HUES6 (cell line): ENCODE results near the gene MDC1.

Experiments
- H3K27ac ChIP-seq: 2 replicates; pipeline ENCODE4 v1.7.0; 2013; ENCODE audit warnings: low read depth, mild to moderate bottlenecking, low read length, inconsistent platforms
- H3K27me3 ChIP-seq: 2 replicates; pipeline ENCODE4 v1.6.1; 2013; ENCODE audit warnings: low read length; ENCODE audit not compliant: control insufficient read depth, insufficient read depth
- H3K36me3 ChIP-seq: 2 replicates; pipeline ENCODE4 v1.6.1; 2013; ENCODE audit warnings: low read length; ENCODE audit not compliant: control insufficient read depth, insufficient read depth
- H3K4me1 ChIP-seq: 2 replicates; pipeline ENCODE4 v1.6.1; 2013; ENCODE audit warnings: low read length; ENCODE audit not compliant: control insufficient read depth, insufficient read depth
- H3K4me3 ChIP-seq: 2 replicates; pipeline ENCODE4 v1.5.1; 2013; ENCODE audit warnings: low read depth, low read length
- H3K9ac ChIP-seq: one replicate; pipeline ENCODE4 v1.6.1; 2013; ENCODE audit warnings: mild to moderate bottlenecking, low read length
- H3K9me3 ChIP-seq: 2 replicates; pipeline ENCODE4 v1.6.1; 2013; ENCODE audit warnings: low read depth, low read length; ENCODE audit not compliant: control insufficient read depth, insufficient read depth

MDC1 gene

DNA sequence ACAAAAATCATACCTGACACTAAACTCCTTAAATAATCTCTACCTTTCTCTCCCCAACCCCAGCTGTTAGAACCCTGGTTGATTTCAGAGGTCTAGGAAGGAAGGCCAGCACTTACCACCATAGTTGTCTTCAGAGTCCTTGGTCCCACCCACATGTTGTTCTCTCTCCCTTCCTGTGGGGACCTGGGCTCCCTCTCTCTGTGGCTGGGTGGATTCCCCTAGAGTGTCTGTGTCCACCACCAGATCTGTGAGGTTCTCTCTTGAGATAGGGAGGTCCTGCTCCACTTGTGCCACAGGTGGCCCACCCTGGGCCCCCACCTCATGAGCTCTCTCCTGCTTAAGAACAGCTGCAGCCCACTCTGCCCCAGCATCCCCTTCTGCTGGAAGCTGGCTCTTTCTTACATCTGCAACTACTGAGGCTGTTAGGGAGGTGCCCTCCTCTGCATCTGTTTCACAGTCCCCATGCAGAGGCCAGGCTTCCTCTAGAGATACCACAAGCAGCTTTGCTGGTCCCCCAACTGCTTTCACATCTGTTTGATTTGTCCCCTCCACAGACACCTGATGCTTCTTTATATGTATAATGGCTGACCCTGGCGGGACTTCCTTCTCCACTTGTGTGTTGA, 5.2 kb downstream of the MDC1 start:
- Histone ChIP-seq H3K4me3 (no peak overlapping the region), H3K4me1 (peaks cover 4% of the 10 kb centered on the region; the same call in 1 of the 2 replicates), H3K9me3 (no peaks in the 10 kb centered on the region), H3K36me3 (peaks cover 83% of the 10 kb centered on the region), H3K27me3 (no peaks in the 10 kb centered on the region), H3K9ac (no peak overlapping the region), H3K27ac (no peak overlapping the region)

DNA sequence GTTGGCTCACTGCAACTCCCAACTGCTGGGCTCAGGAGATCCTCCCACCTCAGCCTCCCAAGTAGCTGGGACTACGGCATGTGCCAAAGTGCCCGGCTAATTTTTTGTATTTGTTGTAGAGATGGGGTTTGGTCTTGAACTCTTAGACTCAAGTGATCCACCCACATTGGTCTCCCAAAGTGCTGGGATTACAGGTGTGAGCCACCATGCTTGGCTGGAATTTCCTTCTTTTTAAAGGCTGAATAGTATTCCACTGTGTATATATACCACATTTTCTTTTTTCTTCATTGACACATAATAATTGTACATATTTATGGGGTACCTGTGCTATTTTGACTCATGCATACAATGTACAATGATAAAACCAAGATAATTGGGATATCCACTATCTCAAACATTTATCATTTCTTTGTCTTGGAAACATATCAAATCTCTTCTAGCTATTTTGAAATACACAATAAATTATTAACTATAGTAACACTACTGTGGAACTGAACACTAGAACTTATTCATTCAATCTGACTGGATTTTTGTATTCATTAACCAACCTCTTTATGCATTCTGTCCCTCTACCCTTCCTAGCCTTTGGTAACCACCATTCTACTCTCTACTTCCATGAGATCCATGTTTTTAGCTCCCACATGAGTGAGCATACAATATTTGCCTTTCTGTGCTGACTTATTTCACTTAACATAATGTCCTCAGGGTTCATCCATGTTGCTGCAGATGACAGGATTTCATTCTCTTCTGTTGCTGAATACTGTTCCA, 7.8 kb downstream of the MDC1 start:
- Histone ChIP-seq H3K27me3 (no peaks in the 10 kb centered on the region), H3K36me3 (peaks cover 94% of the 10 kb centered on the region), H3K9me3 (no peaks in the 10 kb centered on the region), H3K9ac (no peak overlapping the region), H3K4me3 (no peak overlapping the region), H3K27ac (no peak overlapping the region), H3K4me1 (no peaks in the 10 kb centered on the region; the same call in 1 of the 2 replicates)

DNA sequence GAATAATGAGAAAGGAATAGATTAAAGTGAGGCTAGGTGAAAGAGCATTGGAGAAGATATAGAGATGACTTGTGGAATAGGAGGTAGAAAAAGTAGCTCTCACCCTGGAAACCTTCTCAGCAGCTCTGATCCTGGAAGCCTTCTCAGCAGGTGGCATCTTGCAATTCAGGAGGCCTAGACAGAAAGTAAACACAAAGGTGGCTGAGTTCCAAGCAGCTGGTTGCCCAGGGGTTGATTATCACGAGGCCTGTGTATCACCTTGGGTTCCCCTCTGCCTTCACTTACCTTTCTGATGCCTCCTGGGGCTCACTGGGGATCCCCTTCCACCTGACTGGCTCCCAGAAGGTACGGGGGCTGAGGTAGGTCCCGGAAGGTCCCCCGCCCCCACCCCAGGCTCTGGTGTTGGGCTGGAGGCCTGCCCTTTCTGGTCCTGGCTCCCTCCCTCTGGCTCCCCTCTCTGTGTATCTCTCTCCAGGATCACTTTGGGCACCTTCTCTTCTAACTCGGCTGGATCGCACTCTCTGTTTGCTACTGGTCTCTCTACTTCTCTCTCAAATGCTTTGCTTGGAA, 9.7 kb downstream of the MDC1 start:
- Histone ChIP-seq H3K4me1 (no peaks in the 10 kb centered on the region; the same call in 1 of the 2 replicates), H3K36me3 (peaks cover 94% of the 10 kb centered on the region), H3K9ac (no peak overlapping the region), H3K27ac (no peak overlapping the region), H3K27me3 (no peaks in the 10 kb centered on the region), H3K9me3 (no peaks in the 10 kb centered on the region), H3K4me3 (no peak overlapping the region)

DNA sequence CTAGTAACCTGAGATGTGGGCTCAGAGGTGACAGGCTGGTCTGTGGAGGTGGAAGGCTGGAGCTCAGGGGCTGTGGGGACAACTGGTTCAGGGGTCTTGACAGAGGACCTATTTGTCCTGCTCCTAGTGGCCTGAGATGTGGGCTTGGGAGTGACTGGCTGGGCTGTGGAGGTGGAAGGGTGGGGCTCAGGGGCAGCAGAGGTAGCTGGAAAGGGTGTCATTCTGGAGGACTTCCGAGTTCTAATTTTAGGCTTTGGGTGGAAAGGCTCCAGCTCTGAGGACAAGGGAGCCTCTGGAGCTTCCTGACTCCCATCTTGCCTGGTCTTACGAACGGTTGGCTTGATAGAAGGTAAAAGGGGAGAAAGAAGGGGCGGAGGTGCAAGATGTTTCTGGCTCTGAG, 11.5 kb downstream of the MDC1 start:
- H3K27ac ChIP-seq = no peak overlapping the region
- no peaks in the 10 kb centered on the region; the same call in 1 of the 2 replicates for H3K4me1 ChIP-seq
- H3K9ac ChIP-seq = no peak overlapping the region
- H3K9me3 ChIP-seq = no peaks in the 10 kb centered on the region
- no peak overlapping the region for H3K4me3 ChIP-seq
- H3K27me3 ChIP-seq = no peaks in the 10 kb centered on the region
- H3K36me3 ChIP-seq = peaks cover 85% of the 10 kb centered on the region

DNA sequence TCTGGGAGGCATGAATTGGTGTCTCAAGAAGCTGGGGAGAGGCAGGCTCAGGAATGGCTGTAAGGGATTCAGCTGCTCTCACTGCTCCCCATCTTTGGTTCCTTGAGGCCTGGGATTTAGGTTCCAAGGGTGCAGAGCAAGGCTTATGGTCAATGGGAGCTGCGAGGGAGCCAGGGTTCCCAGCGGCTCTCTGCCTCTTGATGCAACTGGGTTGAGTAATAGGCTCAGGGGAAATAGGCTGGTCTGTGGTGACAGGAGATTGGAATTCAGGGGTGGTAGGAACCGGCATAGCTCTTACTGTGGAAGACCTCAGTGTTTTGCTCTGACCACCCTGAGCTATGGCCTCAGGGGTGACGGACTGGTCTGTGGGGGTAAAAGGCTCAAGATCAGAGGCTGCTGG, 13.3 kb downstream of the MDC1 start:
- H3K27me3 ChIP-seq = no peaks in the 10 kb centered on the region
- H3K36me3 ChIP-seq = peaks cover 83% of the 10 kb centered on the region
- H3K4me1 ChIP-seq = no peaks in the 10 kb centered on the region; the same call in 1 of the 2 replicates
- no peak overlapping the region for H3K9ac ChIP-seq
- no peak overlapping the region for H3K27ac ChIP-seq
- no peak overlapping the region for H3K4me3 ChIP-seq
- no peaks in the 10 kb centered on the region for H3K9me3 ChIP-seq

DNA sequence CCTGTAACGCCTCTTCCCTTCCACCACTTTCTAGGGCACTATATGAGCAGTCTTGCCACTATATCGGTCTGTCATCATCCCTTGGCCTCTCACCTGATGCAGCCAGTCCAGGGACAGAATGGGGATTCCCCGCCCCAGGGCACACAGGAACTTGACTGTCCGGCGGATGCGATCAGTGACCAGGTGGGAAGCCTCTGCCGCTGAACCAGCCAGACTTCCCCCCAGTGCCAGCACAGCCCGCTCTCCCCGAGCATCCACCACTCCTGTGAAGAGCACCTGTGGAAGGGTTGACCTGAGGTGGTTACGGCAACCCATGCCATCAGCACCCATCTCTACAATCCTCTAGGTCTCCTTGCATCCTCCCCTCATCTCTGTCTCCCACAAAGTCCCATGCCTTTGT, 14.1 kb downstream of the MDC1 start:
- Histone ChIP-seq H3K9me3 (no peaks in the 10 kb centered on the region), H3K4me3 (no peak overlapping the region), H3K9ac (no peak overlapping the region), H3K27ac (no peak overlapping the region), H3K36me3 (peaks cover 80% of the 10 kb centered on the region), H3K27me3 (no peaks in the 10 kb centered on the region), H3K4me1 (no peaks in the 10 kb centered on the region; the same call in 1 of the 2 replicates)

DNA sequence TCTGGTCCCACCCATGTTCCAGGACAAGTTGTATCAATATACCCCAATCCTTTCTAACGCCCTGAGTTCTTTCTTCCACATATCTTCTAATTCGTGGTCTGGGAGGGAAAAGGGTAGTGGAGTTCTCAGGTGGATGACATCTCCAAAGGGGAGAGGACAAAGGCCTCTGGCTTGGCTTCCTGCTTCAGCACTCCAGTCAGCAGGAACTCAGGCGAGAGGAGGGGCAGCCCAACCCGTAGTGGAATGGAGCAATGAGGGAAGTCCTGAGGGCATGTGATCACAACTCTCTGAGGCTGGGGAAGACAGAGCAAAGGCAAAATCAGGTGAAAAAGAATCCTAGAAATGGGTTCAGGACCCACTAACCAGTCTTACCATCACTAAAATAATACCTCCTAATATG, 16.7 kb downstream of the MDC1 start:
- H3K27ac ChIP-seq = no peak overlapping the region

DNA sequence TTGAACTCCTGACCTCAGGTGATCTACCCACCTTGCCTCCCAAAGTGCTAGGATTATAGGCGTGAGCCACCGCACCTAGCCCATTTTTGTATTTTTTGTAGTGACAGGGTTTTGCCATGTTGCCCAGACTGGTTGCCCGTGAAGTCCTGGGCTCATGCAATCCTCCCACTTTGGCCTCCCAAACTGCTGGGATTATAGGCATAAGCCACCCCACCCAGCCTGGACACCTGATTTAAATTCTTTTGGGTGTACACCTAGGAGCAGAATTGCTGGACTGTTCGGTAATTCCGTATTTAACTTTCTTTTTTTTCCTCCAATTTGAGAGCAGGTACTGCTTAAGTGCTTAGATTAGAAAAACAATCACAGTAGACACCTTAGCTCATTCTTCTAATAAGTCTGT, 20.6 kb downstream of the MDC1 start:
- no peaks in the 10 kb centered on the region for H3K9me3 ChIP-seq
- no peak overlapping the region for H3K27ac ChIP-seq
- H3K4me3 ChIP-seq = no peak overlapping the region
- no peaks in the 10 kb centered on the region for H3K27me3 ChIP-seq
- H3K9ac ChIP-seq = no peak overlapping the region
- H3K36me3 ChIP-seq = peaks cover 23% of the 10 kb centered on the region
- H3K4me1 ChIP-seq = peaks cover 3% of the 10 kb centered on the region; the same call in 1 of the 2 replicates

More for the DNA sequence above, 16.7 kb downstream of the MDC1 start:
- no peak overlapping the region for H3K9ac ChIP-seq
- H3K4me1 ChIP-seq = no peaks in the 10 kb centered on the region; the same call in 1 of the 2 replicates
- H3K4me3 ChIP-seq = no peak overlapping the region
- peaks cover 58% of the 10 kb centered on the region for H3K36me3 ChIP-seq
- no peaks in the 10 kb centered on the region for H3K9me3 ChIP-seq
- no peaks in the 10 kb centered on the region for H3K27me3 ChIP-seq

DNA sequence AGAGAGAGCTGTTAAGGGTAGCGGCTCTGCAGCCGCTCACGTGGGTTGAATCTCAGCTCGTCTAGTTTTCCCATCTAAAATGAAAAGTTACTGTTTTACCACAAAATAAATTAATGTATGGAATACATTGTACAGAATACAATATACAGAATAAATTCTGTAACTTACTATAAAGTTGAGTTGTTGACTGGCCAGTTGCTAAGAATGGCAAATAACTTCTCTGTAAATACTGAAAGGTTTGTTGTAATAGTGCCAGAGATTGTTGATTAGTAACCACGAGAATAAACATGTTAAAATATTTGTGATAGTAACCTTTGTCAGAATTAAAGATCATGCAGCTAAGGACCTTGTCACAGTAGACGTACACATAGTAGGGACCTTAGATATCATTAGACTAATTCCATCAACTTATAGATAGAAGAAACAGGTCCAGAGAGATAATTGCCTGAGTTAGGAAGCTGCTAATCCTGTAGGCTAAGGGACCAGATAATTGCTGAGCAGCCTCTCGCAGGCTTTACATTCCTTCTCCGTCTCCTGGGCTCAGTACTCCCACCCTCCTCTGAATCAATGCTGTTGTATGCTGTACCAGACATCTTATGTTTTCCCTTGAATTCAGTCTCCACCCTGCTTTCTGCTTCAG, 25.8 kb downstream of the MDC1 start:
- H3K9ac ChIP-seq = no peak overlapping the region
- H3K27me3 ChIP-seq = no peaks in the 10 kb centered on the region
- peak overlapping the region; percentile 95 for H3K4me3 ChIP-seq
- H3K27ac ChIP-seq = no peak overlapping the region
- H3K4me1 ChIP-seq = peaks cover 23% of the 10 kb centered on the region
- no peaks in the 10 kb centered on the region for H3K9me3 ChIP-seq
- no peaks in the 10 kb centered on the region for H3K36me3 ChIP-seq

DNA sequence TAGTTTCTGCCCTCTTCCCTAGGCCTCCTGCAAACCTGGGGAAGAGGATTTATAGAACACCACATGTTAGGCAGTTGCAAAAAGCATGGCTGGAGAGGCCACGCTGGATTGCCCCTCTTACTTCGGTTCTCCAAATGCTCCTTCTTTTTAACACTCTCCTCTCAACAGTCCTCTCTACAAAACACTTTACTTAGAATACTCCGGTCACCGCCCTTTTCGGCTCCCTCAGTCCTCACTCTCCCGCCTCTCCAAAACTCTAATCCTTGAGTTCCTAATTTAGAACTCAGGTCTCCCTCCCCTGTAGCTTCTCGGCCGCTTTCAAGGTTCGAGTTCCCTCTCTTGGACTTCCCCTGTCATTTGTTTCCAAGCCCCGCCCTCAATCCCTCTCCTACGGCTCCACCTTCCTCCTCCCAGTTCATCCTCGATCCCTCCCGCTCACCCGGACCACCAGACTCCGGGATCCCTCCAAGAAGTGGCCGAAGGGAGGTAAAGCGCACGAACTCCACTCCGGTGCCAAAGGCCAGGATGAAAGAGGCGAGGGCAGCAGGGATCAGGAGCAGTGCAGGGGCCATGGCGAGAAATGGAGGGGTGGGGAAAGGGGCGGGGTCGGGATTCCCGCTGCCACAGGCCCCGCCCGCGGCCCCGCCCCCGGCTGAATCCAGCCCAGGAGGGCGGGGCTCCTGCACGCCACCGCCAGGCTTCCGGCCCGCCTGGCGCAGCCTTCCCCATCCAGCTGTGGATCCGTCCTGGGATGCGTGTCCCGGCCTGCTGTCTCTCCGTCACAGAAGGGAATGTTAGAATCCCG, 26.5 kb downstream of the MDC1 start, which contains the start of gene NRM:
TSS of gene NRM (minus strand) at position 582 of the 805 bp plus-strand sequence. CDS start at position 572, 10 bp downstream.
- Histone ChIP-seq H3K4me1 (peaks cover 29% of the 10 kb centered on the region), H3K9me3 (no peaks in the 10 kb centered on the region), H3K9ac (peak within 1 kb of the TSS; percentile 79), H3K36me3 (no peaks in the 10 kb centered on the region), H3K27me3 (no peaks in the 10 kb centered on the region), H3K27ac (peak within 1 kb of the TSS; percentile 32; the same call in 1 of the 2 replicates), H3K4me3 (peak within 1 kb of the TSS; percentile 95)
